MCF 10A (cell line): ENCODE data around the gene EDN1. TPM values are rescaled to one million over a fixed set of nuclear protein-coding genes. Genes with fewer than 3 reads are reported as not detected.
A peak's percentile ranks its signal among the peaks of the same experiment; 100 is the strongest.

Experiments used
- BruUV-seq: library from RNA; stranded (reverse); fragments of 400-500 nt; replicated peaks from 2 replicates; lab custom pipeline; 2021; lab: Mats Ljungman, UMichigan
- CTCF ChIA-PET: fragments of 300-600 bp; sonication (Branson Sonifier 250); formaldehyde crosslinking; extraction: SDS; loops from one replicate; lab custom pipeline; 2021; ENCODE audit warnings: antibody characterized with exemption, inconsistent platforms; lab: Yijun Ruan, JAX
- POLR2A ChIA-PET: fragments of 300-600, 350-650 bp; sonication (Branson Sonifier 250); formaldehyde crosslinking; extraction: SDS; loops from one replicate; lab custom pipeline; 2020; ENCODE audit warnings: antibody characterized with exemption, inconsistent platforms; lab: Yijun Ruan, JAX
- DNase-seq: peaks from one replicate; pipeline ENCODE4 v3.0.0-alpha.2; 2018; ENCODE audit not compliant: unreplicated experiment
- H3K27ac Mint-ChIP-seq: one replicate; pipeline ENCODE4 v1.8.0; 2022; ENCODE audit warnings: mild to moderate bottlenecking, low read depth, mixed read lengths; ENCODE audit not compliant: unreplicated experiment
- H3K27me3 Mint-ChIP-seq: one replicate; pipeline ENCODE4 v1.8.0; 2022; ENCODE audit warnings: mixed read lengths; ENCODE audit not compliant: insufficient read depth, unreplicated experiment
- H3K36me3 Mint-ChIP-seq: one replicate; pipeline ENCODE4 v1.8.0; 2022; ENCODE audit warnings: mild to moderate bottlenecking, moderate library complexity, mixed read lengths; ENCODE audit not compliant: insufficient read depth, unreplicated experiment
- H3K4me1 Mint-ChIP-seq: one replicate; pipeline ENCODE4 v1.8.0; 2022; ENCODE audit warnings: mixed read lengths; ENCODE audit not compliant: insufficient read depth, unreplicated experiment
- H3K4me3 Mint-ChIP-seq: one replicate; pipeline ENCODE4 v1.8.0; 2022; ENCODE audit warnings: mild to moderate bottlenecking, moderate library complexity, mixed read lengths; ENCODE audit not compliant: unreplicated experiment
- H3K9me3 Mint-ChIP-seq: one replicate; pipeline ENCODE4 v1.8.0; 2022; ENCODE audit warnings: mixed read lengths; ENCODE audit not compliant: unreplicated experiment
- CTCF ChIP-seq: fragments of 200-600 bp; IDR thresholded peaks from one replicate; pipeline ENCODE4 v1.8.0; 2022; ENCODE audit warnings: antibody characterized with exemption, mild to moderate bottlenecking; ENCODE audit not compliant: unreplicated experiment
- intact Hi-C: fragments of 100-400 bp; cut with micrococcal nuclease; formaldehyde crosslinking; loops from 2 replicates; pipeline ENCODE4 v1.14.1; 2022
- total RNA-seq: library from RNA; stranded (reverse); gene quantifications from 2 replicates; pipeline ENCODE4 v1.2.3, GENCODE V29; 2022

EDN1 gene
- total RNA-seq, 1 experiment from 2014 or later: 2.7 TPM

GRCh38 chr6:12258591-12259075 is 31.5 kb upstream of the EDN1 start:
- ChIA-PET CTCF (no interaction called here), POLR2A (no interaction called here)
- no peak overlapping the region for H3K27ac Mint-ChIP-seq
- H3K36me3 Mint-ChIP-seq: no peaks in the 10 kb centered on the region
- no TSS peak for BruUV-seq
- no peaks in the 10 kb centered on the region for H3K27me3 Mint-ChIP-seq
- no peak overlapping the region for H3K4me3 Mint-ChIP-seq
- intact Hi-C loops: no loop called here
- DNase-seq: no peak
- H3K4me1 Mint-ChIP-seq: peaks cover 9% of the 10 kb centered on the region
- no peaks in the 10 kb centered on the region for H3K9me3 Mint-ChIP-seq
- no peak for TF ChIP-seq CTCF

GRCh38 chr6:12260458-12261093 is 29.6 kb upstream of the EDN1 start:
- H3K9me3 Mint-ChIP-seq: no peaks in the 10 kb centered on the region
- no peaks in the 10 kb centered on the region for H3K27me3 Mint-ChIP-seq
- H3K27ac Mint-ChIP-seq: no peak overlapping the region
- H3K4me3 Mint-ChIP-seq: no peak overlapping the region
- no peak for DNase-seq
- no TSS peak for BruUV-seq
- peaks cover 12% of the 10 kb centered on the region for H3K4me1 Mint-ChIP-seq
- CTCF ChIA-PET: interaction anchor here (0.6 kb wide), 1 partner anchor 143 kb away, joined by 4 read pairs; no protein-coding TSS in a partner anchor
- POLR2A ChIA-PET: interaction anchor here (0.7 to 1.0 kb wide), 4 partner anchors 10 to 29 kb away, joined by 3 to 4 read pairs (median 3); partner anchors contain the start of gene EDN1
- intact Hi-C loops: no loop called here
- H3K36me3 Mint-ChIP-seq: no peaks in the 10 kb centered on the region
- no peak for TF ChIP-seq CTCF

GRCh38 chr6:12261502-12261901 is 28.7 kb upstream of the EDN1 start:
- no peak overlapping the region for H3K27ac Mint-ChIP-seq
- H3K36me3 Mint-ChIP-seq: no peaks in the 10 kb centered on the region
- H3K4me3 Mint-ChIP-seq: no peak overlapping the region
- H3K9me3 Mint-ChIP-seq: no peaks in the 10 kb centered on the region
- DNase-seq: peak; percentile 51
- H3K4me1 Mint-ChIP-seq: peaks cover 21% of the 10 kb centered on the region
- intact Hi-C loops: no loop called here
- no TSS peak for BruUV-seq
- ChIA-PET CTCF (interaction anchor here (0.7 kb wide), 1 partner anchor 25 kb away, joined by 3 read pairs; no protein-coding TSS in a partner anchor), POLR2A (interaction anchor here (0.8 to 1.1 kb wide), 2 partner anchors 13 to 15 kb away, joined by 4 read pairs; no protein-coding TSS in a partner anchor)
- H3K27me3 Mint-ChIP-seq: no peaks in the 10 kb centered on the region
- TF ChIP-seq CTCF: no peak

GRCh38 chr6:12262236-12263061 is 27.7 kb upstream of the EDN1 start:
- no peak for DNase-seq
- Mint-ChIP-seq H3K27me3 (no peaks in the 10 kb centered on the region), H3K4me3 (no peak overlapping the region), H3K36me3 (no peaks in the 10 kb centered on the region), H3K27ac (no peak overlapping the region), H3K9me3 (no peaks in the 10 kb centered on the region), H3K4me1 (peaks cover 25% of the 10 kb centered on the region)
- TF ChIP-seq CTCF: no peak
- no TSS peak for BruUV-seq
- CTCF ChIA-PET: interaction anchor here (0.6 to 1.7 kb wide), 4 partner anchors 27 to 342 kb away, joined by 3 to 5 read pairs (median 4); partner anchors contain the start of gene EDN1
- intact Hi-C loops: no loop called here
- POLR2A ChIA-PET: interaction anchor here (0.8 to 1.1 kb wide), 2 partner anchors 12 to 14 kb away, joined by 4 read pairs; no protein-coding TSS in a partner anchor
